IMR-90 (cell line): ENCODE results near the gene TIAM1. TPM values are rescaled to one million over a fixed set of nuclear protein-coding genes. Genes with fewer than 3 reads are reported as not detected.

ENCODE experiments used
- ATAC-seq: fragments of 200-7000 bp; cut with Tn5 transposase; 2 replicates; pipeline ENCODE4 v1.9.1; 2020; ENCODE audit warnings: low read depth, mild to moderate bottlenecking, moderate library complexity
- BruUV-seq: library from RNA; stranded (reverse); fragments of 400-500 nt; replicated peaks from 2 replicates; lab custom pipeline; 2021; lab: Mats Ljungman, UMichigan
- CTCF ChIA-PET: fragments of 300-600 bp; formaldehyde crosslinking; extraction: SDS; loops from one replicate; lab custom pipeline; 2021; ENCODE audit warnings: antibody characterized with exemption; lab: Yijun Ruan, JAX
- POLR2A ChIA-PET: fragments of 300-600 bp; sonication (Branson Sonifier 250); formaldehyde crosslinking; loops from one replicate; lab custom pipeline; 2022; ENCODE audit warnings: antibody characterized with exemption; ENCODE audit not compliant: unreplicated experiment; lab: Charles Lee
- DNase-seq: peaks from one replicate; pipeline ENCODE4 v3.0.0; 2013
- H2AFZ ChIP-seq: replicated peaks from 2 replicates; pipeline ENCODE3; 2013; ENCODE audit warnings: low read length, mild to moderate bottlenecking; ENCODE audit not compliant: poor library complexity
- H2AK5ac ChIP-seq: 2 replicates; pipeline ENCODE4 v1.6.1; 2013; ENCODE audit warnings: low read depth, low read length, inconsistent platforms
- H2AK9ac ChIP-seq: replicated peaks from 2 replicates; pipeline ENCODE3; 2013; ENCODE audit warnings: mild to moderate bottlenecking, low read depth, low read length, moderate library complexity; ENCODE audit not compliant: poor library complexity
- H2BK120ac ChIP-seq: 2 replicates; pipeline ENCODE4 v1.6.1; 2013; ENCODE audit warnings: low read depth, low read length, inconsistent platforms
- H2BK15ac ChIP-seq: 3 replicates; pipeline ENCODE4 v1.6.1; 2013; ENCODE audit warnings: low read depth, low read length, inconsistent platforms
- H2BK20ac ChIP-seq: 2 replicates; pipeline ENCODE4 v1.6.1; 2013; ENCODE audit warnings: low read depth, mild to moderate bottlenecking, inconsistent platforms, low read length, moderate library complexity
- H2BK5ac ChIP-seq: 2 replicates; pipeline ENCODE4 v1.6.1; 2013; ENCODE audit warnings: mild to moderate bottlenecking, low read depth, low read length, inconsistent platforms; ENCODE audit not compliant: poor library complexity, severe bottlenecking
- H3K14ac ChIP-seq: replicated peaks from 2 replicates; pipeline ENCODE4 v1.6.1; 2013; ENCODE audit warnings: low read depth, low read length, inconsistent platforms
- H3K18ac ChIP-seq: 2 replicates; pipeline ENCODE4 v1.6.1; 2013; ENCODE audit warnings: low read depth, low read length, control low read depth
- H3K23ac ChIP-seq: 2 replicates; pipeline ENCODE4 v1.6.1; 2013; ENCODE audit warnings: low read depth, low read length, inconsistent platforms
- H3K27ac ChIP-seq: 2 replicates; pipeline ENCODE4 v1.5.1; 2013; ENCODE audit warnings: mild to moderate bottlenecking, control low read depth, low read length; ENCODE audit not compliant: insufficient read depth
- H3K27me3 ChIP-seq: 2 replicates; pipeline ENCODE4 v1.6.1; 2013; ENCODE audit warnings: low read length; ENCODE audit not compliant: control insufficient read depth, insufficient read depth
- H3K36me3 ChIP-seq: 2 replicates; pipeline ENCODE4 v1.6.1; 2013; ENCODE audit warnings: low read length, mixed read lengths; ENCODE audit not compliant: control insufficient read depth, insufficient read depth
- H3K4ac ChIP-seq: 2 replicates; pipeline ENCODE4 v1.6.1; 2013; ENCODE audit warnings: low read depth, low read length, inconsistent platforms
- H3K4me1 ChIP-seq: 2 replicates; pipeline ENCODE4 v1.6.1; 2013; ENCODE audit warnings: low read length, mixed read lengths; ENCODE audit not compliant: control insufficient read depth, insufficient read depth
- H3K4me2 ChIP-seq: 2 replicates; pipeline ENCODE4 v1.6.1; 2013; ENCODE audit warnings: low read depth, mild to moderate bottlenecking, control low read depth, low read length, moderate library complexity
- H3K4me3 ChIP-seq: 2 replicates; pipeline ENCODE4 v1.5.1; 2013; ENCODE audit warnings: low read depth, mild to moderate bottlenecking, control low read depth, low read length, moderate library complexity; ENCODE audit not compliant: insufficient read depth
- H3K56ac ChIP-seq: 2 replicates; pipeline ENCODE4 v1.6.1; 2013; ENCODE audit warnings: low read length, inconsistent platforms; ENCODE audit not compliant: insufficient read depth; ENCODE audit errors: extremely low read depth
- H3K79me1 ChIP-seq, 2 experiments: 2 replicates each; pipeline ENCODE4 v1.6.1; 2013; ENCODE audit warnings: low read length in 2 of 2, inconsistent platforms in 1 of 2, low read depth in 1 of 2
- H3K9ac ChIP-seq: 2 replicates; pipeline ENCODE4 v1.6.1; 2013; ENCODE audit warnings: low read depth, low read length, control low read depth
- H3K9me1 ChIP-seq: 2 replicates; pipeline ENCODE4 v1.6.1; 2013; ENCODE audit warnings: low read length, inconsistent platforms; ENCODE audit not compliant: insufficient read depth
- H3K9me3 ChIP-seq: 2 replicates; pipeline ENCODE4 v1.6.1; 2013; ENCODE audit warnings: low read length; ENCODE audit not compliant: control insufficient read depth, insufficient read depth
- H4K20me1 ChIP-seq: 2 replicates; pipeline ENCODE4 v1.6.1; 2013; ENCODE audit warnings: low read length, inconsistent platforms; ENCODE audit not compliant: insufficient read depth
- H4K5ac ChIP-seq: 2 replicates; pipeline ENCODE4 v1.6.1; 2013; ENCODE audit warnings: mild to moderate bottlenecking, low read depth, low read length, control low read depth
- H4K8ac ChIP-seq, 2 experiments: 2 replicates each; pipeline ENCODE4 v1.6.1; 2013; ENCODE audit warnings: low read depth in 2 of 2, low read length in 2 of 2, control low read depth in 1 of 2, inconsistent platforms in 1 of 2
- H4K91ac ChIP-seq: 2 replicates; pipeline ENCODE4 v1.6.1; 2013; ENCODE audit warnings: low read depth, low read length, inconsistent platforms; ENCODE audit not compliant: insufficient read depth
- SMC3 ChIP-seq: fragments of 150-350 bp; IDR thresholded peaks from 2 replicates; pipeline ENCODE4 v1.6.1; 2016; ENCODE audit warnings: low read depth, mild to moderate bottlenecking, antibody characterized with exemption, low read length, moderate library complexity
- dilution Hi-C: fragments of 300-500 bp; cut with HindIII; formaldehyde crosslinking; loops from one replicate; pipeline ENCODE4 v1.14.3; 2018; ENCODE audit warnings: low sequenced_read_pairs; ENCODE audit not compliant: unreplicated experiment
- in situ Hi-C: fragments of 300-500 bp; cut with MboI; formaldehyde crosslinking; loops from 3 replicates; pipeline ENCODE4 v1.14.3; 2019; ENCODE audit warnings: low sequenced_read_pairs, inconsistent platforms, mixed read lengths
- intact Hi-C: fragments of 100-400 bp; cut with micrococcal nuclease; formaldehyde crosslinking; loops from 2 replicates; pipeline ENCODE4 v1.10.0; 2022
- polyA plus RNA-seq, 3 experiments: library from polyadenylated mRNA; depleted of rRNA; stranded (reverse); fragments of >200 nt; gene quantifications; 2 replicates each; pipeline ENCODE4 v1.2.3, GENCODE V29; 2012; ENCODE audit warnings: low replicate concordance in 1 of 3
- total RNA-seq: library from RNA; depleted of rRNA; stranded (reverse); fragments of >200 nt; gene quantifications from 2 replicates; pipeline ENCODE4 v1.2.3, GENCODE V29; 2012

The TIAM1 gene
- total and polyA plus RNA-seq, 2 of the 4 experiments (the other 2 are of a cell fraction): 2.9 to 9.3 TPM

DNA sequence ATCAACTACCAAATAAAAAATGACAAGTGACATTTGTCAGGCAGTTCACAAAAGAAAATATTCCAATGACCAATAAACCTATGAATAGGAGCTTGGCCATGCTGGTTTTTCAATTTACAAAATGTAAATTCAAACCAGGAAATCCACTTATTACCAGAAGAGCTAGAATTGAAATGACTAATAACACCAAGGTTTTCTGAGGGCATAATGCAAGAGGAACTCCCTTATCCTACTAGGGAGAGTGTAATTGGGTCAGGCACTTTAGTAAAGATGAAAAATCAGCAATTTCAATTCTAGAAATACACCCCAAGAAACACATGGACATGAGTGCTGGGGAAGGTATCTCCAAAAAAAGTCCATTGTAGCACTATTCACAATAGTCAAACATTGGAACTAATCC is 16.7 kb upstream of the TIAM1 start:
- Histone ChIP-seq H2BK120ac (no peak overlapping the region), H4K5ac (no peak overlapping the region), H3K27me3 (peaks cover 2% of the 10 kb centered on the region), H3K14ac (no peak overlapping the region), H2AK5ac (no peak overlapping the region), H3K27ac (no peak overlapping the region), H3K23ac (no peak overlapping the region), H3K9ac (no peak overlapping the region), H2BK15ac (no peak overlapping the region), H2BK5ac (no peak overlapping the region), H4K91ac (no peak overlapping the region), H3K9me3 (no peaks in the 10 kb centered on the region), H2AFZ (no peak overlapping the region), H3K4me3 (no peak overlapping the region), H3K18ac (no peak overlapping the region), H3K9me1 (no peaks in the 10 kb centered on the region), H3K79me1 (no peaks in the 10 kb centered on the region), H4K20me1 (no peaks in the 10 kb centered on the region), H3K4ac (no peak overlapping the region), H4K8ac (no peak overlapping the region), H3K4me2 (no peak overlapping the region), H2BK20ac (no peak overlapping the region), H3K36me3 (no peaks in the 10 kb centered on the region), H2AK9ac (no peak overlapping the region), H3K56ac (no peak overlapping the region), H3K4me1 (no peaks in the 10 kb centered on the region)
- ChIA-PET CTCF (no interaction called here), POLR2A (no interaction called here)
- no peak for TF ChIP-seq SMC3
- ATAC-seq (no peak), DNase-seq (no peak)
- in situ Hi-C loops (no loop called here), dilution Hi-C loops (no loop called here), intact Hi-C loops (no loop called here)
- BruUV-seq: no TSS peak
